ENCODE measurements around the gene MINK1.

DNA sequence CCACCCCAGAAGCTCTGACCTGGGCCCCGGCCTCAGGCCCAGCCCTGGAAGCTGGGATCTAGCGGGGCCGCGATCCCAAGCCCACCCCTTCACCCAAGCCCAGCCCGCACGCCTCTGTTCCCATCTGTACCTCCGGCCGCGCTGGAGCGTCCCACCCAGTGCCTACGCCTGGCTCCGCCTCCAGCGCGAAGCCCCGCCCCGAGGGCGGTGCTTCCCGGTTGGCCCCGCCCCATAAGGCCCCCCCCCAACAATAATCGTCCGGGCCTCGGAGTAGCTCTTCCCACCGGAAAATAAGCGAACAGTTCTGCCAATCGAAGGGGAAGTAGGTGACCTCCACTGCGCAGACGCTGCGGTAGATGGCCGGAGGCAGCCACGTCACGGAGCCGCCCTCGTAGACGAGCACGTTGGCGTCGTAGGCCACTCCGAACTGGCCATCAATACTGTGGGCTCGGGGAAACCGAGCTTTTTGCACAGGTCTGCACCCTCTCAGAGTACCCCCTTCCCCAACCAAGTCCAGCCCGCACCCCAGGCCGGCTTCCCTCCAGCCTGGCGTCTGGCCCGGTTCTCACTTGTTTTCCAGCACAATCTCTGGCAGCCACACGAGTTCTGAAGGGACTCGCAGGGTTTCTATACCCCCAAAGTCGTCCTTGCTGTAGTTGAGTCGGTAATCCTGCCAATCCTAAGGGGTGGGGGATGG, 68.7 kb downstream of the MINK1 start:
- TF ChIP-seq, protein P1, sequence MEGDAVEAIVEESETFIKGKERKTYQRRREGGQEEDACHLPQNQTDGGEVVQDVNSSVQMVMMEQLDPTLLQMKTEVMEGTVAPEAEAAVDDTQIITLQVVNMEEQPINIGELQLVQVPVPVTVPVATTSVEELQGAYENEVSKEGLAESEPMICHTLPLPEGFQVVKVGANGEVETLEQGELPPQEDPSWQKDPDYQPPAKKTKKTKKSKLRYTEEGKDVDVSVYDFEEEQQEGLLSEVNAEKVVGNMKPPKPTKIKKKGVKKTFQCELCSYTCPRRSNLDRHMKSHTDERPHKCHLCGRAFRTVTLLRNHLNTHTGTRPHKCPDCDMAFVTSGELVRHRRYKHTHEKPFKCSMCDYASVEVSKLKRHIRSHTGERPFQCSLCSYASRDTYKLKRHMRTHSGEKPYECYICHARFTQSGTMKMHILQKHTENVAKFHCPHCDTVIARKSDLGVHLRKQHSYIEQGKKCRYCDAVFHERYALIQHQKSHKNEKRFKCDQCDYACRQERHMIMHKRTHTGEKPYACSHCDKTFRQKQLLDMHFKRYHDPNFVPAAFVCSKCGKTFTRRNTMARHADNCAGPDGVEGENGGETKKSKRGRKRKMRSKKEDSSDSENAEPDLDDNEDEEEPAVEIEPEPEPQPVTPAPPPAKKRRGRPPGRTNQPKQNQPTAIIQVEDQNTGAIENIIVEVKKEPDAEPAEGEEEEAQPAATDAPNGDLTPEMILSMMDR (conservative IDR thresholded peaks at IDR 0.05 in 1 of 2, IDR thresholded peaks at IDR 0.05 in 1 of 2; ENCODE audit: extremely low read depth in 1 of 2, insufficient read depth in 1 of 2, low read depth in 1 of 2, low read length in 2 of 2), result no peak
- TF ChIP-seq EZH2 (IDR thresholded peaks at IDR 0.05; ENCODE audit: borderline replicate concordance, low read length), result no peak

All from mammary epithelial cell (primary cell).